AML-193 (cell line): Measurements from ENCODE around the gene HMG20B.
"Not testable (repeated sequence)": the region's sequence is repeated elsewhere in the genome, so short reads cannot be mapped to it uniquely, and the experiment has no call there.

Source experiments
- DNase-seq, 2 experiments: peaks; one replicate each; lab custom pipeline; 2025; lab: John Stamatoyannopoulos, UW

Gene HMG20B

DNA sequence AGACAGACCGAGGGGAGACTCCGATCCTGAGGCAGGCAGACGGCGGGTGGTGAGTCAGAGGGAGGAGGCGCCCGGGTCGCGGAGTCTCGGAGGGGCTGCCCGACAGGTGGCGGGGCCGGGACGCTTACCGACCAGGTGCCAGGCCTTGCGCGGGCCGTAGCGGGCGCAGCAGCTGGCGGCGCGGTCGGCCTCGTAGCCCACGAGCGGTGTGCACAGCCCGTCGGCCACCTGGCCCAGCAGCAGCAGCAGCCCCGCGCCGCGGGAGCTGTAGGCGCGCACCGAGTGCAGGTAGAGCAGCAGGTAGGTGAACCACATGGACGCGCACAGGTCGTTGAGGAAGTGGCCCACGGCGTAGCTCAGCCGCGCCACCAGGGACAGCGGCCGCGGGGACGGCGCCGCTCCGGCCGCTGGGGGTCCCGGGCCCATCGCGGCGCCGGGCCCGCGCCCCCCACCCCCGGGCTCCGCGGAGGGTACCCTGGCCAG, 15.7 kb upstream of the HMG20B start:
- DNase-seq = no peak

DNA sequence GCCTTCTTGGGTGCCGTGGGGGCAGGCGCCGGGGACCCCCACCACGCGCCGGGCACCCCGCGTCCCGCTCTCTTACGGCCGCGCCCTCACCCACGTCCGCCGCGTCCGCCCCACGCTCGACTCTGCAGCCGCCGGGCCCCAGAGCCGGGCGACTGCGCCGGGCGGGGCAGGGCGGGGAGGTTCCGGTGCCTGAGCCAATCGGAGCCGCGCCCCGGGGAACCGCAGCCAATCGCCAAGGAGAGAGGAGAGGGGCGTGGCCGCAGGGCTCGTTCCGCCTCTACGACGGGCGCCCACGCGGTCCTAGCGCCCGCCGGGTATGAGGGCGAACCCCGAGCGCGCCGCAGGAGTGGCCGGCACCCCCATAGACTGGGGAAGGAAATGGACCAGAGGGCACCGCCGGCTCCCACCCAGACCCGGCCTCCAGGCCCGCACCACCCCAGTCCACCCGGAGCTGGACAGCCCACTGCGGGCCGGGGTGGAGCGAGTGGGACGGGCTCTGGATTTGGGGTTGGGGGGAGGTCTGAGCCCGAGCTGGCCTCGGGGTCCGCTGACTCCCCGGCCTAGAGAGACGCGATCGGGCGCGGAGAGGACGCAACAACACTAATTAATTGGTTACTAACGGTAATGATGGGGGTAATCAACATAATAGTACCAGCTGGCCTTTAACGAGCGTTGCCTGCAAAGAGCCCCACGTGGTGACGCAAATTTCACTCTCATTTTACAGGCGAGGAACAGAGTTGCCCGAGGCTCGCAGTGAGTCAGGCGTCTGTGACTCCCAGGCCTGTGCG, 15.1 kb upstream of the HMG20B start, which contains the start of gene MFSD12:
TSS of gene MFSD12 (minus strand) at position 126 of the 788 bp plus-strand sequence. CDS start 183 bp downstream, outside the sequence.
- DNase-seq = peak; percentile 75 to 89

DNA sequence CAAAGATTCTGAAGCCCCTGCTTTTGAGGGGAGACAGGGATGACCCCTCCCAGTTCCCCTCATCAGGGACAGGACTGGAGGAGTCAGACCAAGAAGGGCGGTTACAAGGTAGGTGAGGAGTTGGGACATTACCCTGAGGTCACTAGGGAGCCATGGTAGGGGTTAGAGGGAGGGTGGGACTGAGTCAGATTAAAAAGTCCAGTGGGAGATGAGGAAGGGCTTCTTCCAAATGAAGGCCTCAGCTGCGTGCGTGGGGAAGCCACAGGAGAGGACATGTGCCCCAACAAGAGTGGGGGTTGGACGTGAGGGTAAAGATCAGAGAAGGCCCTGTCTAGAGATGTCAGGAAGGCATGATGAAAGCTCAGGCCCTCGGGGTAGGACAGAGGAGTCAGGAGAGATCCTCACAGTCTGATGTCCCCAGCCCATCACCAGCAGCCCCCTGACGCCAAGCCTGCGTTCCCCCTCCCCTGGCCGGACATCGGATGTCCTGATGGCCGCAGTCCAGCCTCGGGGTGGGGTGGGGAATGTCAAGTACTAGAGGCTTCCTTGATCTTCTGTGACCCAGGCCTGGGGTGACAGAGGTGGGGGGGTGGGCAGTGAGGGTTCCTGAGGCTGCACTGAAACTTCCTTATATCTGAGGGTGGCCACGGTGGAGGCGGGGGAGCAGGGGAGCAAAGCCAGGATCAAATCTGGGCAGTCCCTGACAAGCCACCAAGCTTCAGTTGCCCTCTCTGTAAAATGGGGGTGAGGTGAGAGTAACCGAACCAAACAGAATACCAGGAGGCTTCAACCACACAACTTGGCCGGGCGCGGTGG, 8.8 kb upstream of the HMG20B start:
- DNase-seq = no peak

DNA sequence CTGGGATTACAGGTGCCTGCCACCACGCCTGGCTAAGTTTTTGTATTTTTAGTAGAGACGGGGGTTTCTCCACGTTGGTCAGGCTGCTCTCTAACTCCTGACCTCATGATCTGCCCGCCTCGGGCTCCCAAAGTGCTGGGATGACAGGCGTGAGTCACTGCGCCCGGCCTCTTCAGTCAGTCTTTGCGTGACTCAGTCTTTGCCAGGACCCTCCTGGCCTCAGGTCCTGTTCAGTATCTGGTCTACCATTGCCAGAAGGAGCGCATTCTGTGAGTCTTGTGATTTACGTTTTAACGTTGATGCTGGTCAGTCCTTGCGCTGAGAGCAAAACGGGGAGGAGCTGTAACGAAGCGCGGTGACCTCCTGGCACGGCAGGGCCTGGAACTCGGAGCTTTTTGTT, 7.6 kb upstream of the HMG20B start:
- no peak for DNase-seq

DNA sequence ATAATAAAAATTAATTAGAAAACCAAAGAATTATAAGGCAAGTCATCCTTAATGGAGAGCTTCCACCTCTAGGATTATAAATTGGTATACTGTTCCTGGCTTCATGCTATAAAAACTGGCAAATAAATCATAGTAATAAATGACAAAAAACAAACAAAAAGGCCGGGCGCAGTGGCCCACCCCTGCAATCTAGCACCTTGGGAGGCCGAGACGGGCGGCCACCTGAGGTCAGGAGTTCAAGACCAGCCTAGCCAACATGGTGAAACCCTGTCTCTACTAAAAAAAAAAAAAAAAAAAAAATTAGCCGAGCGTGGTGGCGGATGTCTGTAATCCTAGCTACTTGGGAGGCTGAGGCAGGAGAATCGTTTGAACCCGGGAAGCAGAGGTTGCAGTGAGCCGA, 2.7 kb upstream of the HMG20B start:
- DNase-seq = not testable (repeated sequence)

DNA sequence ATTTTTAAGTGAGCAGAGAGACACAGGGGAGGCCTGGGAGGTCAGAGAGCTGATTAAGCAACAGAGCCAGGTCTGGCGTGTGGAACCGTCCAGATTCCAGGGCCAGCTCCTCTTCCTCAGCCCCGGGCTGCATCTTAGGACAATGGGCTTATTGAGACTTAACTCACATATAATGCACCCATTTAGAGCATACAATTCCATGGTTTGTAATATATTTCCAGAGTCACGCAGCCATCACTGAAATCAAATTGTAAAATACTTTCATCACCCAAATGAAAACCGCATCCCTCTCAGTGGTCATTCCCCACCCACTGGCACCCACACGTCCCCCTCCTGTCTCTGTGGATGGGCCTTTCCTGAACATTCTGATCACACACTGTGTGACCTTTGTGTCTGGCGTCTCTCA, 2.1 kb upstream of the HMG20B start:
- no peak for DNase-seq

DNA sequence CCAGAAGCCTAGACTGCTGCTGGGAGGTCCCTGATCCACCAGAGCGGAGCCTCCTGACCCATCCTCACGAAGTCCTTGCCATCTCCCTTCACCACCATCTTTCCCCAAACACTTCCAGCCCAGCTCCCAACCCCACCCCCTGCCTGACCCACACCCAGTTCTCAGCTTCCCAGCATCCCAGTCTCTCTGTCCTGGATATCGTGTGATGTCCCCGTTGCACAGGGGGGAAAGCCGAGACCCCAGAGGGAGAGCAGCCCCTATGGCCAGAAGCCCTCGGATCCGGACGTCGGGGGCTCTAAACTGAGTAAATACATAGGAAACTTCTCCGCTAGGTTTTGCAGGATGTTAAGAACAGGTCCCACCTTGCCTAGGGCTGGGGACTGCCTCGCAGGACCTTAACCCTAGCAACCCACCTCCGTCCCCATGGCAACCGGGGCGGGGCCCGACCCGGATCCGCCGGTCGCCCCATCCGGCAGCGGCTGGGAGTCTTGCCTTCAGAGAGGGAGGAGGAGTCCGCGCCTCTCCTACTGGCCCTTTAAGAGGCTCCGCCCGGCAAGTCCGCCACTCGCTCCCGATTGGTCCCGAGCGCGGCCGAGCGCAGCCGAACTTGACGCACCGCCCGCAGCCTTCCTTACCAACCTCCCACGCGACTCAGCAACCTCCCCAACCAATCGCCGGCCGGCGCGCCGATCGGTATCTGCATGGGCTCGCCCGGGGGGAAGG, 451 bp upstream of the HMG20B start:
- peak; percentile 97 to 98 for DNase-seq

DNA sequence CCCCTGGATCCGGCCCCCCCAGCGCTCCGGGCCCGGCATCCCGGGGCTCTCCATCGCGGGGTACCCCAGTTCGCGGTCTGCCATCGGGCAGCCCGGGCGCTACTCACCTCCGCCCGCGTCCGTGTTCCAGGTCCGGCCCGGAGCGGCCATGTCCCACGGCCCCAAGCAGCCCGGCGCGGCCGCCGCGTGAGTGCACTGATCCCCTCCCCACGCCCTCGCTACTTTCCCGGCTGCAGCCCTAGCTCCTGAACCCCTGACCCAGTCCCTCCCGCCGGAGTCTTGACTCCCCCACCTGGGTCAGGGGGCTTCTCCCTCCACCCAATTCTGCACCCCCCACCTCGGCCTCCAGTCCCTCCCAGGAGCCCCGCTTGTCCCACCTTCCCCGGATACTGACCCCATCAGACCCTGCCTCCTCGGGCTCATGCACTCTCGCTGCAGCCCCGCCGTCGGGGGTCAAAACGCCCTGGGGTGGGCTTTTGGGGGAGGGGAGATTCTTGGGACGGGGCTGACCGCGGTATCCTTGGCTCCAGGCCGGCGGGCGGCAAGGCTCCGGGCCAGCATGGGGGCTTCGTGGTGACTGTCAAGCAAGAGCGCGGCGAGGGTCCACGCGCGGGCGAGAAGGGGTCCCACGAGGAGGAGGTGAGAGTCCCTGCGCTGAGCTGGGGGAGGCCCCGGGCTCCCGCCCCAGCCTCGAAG, 566 bp downstream of the HMG20B start:
- DNase-seq = no peak

DNA sequence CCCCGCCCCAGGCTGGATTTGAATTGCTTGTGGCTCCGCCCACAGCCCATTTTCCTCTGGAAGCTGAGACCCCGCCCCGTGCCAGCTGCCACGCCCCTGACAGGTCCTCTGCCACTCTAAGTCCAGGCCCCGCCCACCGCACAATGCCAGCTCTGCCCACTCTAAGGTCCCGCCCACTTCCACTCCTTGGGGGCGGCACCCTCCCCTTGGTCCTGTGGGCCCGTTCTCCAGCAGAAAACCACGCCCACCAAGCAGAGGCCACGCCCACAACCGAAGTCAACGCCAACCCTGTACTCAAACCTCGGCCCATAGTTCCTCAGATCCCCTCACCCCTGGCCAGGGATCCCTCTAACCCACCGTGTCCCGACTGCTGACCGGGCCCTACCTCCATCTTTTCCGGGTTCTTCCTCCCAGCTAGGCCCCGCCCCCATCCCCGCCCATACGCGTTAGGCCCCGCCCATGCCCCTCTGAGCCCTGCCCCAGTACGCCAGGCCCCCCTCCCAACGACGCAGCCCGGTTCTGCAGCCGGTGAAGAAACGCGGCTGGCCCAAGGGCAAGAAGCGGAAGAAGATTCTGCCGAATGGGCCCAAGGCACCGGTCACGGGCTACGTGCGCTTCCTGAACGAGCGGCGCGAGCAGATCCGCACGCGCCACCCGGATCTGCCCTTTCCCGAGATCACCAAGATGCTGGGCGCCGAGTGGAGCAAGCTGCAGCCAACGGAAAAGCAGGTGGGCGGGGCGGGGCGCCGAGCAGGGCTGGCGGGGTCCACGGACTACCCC, 1.3 kb downstream of the HMG20B start:
- DNase-seq = peak; percentile 20 to 45

DNA sequence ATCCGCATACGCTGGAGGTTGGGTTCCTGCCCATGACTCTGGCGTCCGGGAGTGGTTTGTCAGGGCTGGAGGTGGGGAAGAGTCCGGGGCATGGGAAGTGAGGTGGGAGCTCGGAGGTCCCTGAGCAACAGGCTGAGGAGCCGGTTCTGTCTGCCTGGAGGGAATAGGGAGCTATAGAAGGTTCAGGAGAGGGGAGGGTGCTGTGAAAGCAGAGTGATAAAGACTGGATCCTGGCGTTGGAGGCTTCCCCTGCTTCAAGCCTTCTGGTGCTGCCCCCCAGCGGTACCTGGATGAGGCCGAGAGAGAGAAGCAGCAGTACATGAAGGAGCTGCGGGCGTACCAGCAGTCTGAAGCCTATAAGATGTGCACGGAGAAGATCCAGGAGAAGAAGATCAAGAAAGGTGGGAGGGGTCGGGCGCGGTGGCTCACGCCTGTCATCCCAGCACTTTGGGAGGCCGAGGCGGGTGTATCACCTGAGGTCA, 2.6 kb downstream of the HMG20B start:
- DNase-seq = no peak

DNA sequence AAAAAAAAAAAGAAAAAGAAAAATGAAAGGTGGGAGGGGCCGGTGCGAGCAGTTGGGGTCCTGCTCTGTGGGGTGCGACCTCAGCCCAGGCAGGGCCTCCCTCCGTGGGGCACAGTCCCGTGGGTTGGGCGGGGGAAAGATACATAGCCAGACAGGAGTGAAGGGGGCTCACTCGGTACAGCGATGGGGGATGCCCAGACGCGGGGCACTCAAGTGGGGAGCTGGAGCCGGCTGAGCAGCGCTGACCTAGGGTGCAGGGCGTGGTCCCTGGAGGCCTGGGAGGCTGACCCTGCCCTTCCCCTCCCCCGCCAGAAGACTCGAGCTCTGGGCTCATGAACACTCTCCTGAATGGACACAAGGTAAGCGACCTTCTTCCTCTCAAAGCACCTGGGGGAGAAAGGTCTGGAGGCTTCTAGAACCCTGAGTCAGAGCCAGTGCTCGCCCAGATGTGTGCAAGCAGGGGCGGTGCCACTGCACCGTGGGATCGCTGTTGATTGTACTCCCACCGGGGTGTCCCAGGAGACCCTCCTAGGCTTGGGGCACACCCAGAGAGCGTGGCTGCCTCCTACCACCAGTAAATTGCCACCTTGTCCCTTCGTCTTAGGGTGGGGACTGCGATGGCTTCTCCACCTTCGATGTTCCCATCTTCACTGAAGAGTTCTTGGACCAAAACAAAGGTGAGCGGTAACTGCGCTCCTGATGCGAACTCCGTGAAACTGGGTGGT, 3.4 kb downstream of the HMG20B start:
- no peak for DNase-seq

DNA sequence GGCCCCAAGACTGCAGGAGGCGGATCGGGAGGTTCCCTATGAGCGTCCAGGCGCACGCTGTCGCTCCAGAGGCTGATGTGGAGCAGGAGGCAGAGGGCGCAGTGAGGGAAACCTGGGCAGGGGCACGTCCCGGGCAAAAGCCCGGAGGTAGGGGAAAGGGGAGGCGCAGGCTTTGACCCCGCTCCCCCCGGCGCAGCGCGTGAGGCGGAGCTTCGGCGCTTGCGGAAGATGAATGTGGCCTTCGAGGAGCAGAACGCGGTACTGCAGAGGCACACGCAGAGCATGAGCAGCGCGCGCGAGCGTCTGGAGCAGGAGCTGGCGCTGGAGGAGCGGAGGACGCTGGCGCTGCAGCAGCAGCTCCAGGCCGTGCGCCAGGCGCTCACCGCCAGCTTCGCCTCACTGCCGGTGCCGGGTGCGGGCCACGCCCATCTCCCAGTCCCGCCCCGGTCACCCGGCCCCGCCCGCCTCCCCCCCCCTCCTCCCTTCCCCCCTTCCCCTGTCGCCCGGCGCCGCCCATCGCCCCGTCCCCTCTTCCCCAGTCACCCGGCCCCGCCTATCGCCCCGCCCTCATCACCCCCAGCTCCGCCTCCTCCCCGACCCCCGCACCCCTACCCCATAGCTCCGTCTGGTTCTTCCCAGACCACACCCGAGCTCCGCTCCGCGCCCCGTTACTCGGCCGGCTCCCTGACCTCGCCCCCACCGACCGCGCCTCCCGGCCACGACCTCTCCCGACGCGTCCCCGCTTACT, 4.1 kb downstream of the HMG20B start:
- no peak for DNase-seq

DNA sequence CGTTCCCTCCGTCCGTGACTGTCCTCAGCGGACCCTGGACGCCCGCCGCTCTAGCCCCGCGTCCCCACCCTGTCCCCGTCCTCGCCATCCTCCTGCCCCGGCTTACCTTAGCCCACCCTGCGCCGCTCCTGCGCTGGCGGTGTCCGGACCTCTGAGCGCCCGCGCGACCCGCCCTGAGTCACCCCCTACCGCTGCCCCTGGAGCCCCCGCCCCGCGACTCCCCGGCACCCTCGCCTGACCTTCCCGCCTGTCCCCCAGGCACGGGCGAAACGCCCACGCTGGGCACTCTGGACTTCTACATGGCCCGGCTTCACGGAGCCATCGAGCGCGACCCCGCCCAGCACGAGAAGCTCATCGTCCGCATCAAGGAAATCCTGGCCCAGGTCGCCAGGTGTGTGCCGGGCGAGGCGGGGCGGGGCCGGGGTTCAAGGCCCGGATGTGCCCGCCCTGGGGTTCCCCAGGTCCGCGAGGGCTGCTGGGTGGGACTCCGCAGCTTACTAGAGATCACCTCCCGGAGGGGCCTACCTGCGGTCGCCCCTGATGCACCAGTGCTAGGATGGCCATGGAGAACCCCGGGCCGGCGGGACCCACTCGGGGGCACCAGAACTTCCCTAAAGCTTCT, 5.1 kb downstream of the HMG20B start:
- DNase-seq = no peak

DNA sequence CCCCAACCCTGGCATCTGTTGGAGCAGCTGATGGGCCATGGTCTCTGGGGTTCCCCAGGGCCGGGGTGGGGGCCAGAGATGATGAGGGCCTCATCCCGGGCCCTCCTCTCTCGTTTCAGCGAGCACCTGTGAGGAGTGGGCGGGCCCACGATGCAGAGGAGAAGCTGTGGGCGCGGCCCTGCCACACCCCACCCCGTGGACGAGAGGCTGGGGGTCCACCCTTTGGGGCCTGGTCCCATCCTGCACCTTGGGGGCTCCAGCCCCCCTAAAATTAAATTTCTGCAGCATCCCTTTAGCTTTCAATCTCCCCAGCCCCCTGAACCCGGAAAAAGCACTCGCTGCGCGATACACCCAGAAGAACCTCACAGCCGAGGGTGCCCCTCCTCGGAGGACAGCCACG, 5.6 kb downstream of the HMG20B start:
- no peak for DNase-seq

DNA sequence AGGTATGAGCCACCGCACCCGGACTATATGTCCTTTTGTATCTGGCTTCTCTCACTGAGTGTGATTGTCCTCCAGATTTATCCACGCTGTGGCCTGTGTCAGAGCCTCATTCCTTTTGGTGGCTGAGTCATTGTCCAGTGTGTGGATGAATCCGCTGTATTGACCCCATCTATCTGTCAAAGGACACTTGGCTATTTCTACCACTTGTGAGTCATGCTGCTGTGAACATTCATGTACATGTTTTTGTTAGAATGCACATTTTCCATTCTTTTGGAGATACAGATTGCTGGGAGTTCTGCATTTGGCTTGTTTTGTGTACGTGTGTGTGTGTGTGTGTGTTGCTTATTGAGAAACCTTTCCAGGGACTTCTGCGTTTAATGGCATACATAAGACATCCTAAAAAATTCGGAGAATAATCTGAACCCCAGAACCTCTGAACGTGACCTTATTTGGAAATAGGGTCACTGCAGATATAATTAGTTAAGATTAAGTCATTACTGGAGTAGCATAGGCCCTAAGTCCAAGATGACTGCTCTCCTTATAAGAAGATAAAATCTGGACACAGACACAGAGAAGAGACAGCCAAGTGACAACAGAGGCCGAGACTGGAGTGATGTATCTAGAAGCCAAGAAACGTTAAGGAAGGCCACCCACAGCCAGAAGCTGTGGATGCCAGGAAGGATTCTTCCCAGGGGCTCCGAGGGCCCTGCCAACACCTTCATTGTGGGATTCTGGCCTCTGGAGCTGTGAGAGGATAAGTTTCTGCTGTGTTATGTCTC, 7.6 kb downstream of the HMG20B start:
- no peak for DNase-seq

DNA sequence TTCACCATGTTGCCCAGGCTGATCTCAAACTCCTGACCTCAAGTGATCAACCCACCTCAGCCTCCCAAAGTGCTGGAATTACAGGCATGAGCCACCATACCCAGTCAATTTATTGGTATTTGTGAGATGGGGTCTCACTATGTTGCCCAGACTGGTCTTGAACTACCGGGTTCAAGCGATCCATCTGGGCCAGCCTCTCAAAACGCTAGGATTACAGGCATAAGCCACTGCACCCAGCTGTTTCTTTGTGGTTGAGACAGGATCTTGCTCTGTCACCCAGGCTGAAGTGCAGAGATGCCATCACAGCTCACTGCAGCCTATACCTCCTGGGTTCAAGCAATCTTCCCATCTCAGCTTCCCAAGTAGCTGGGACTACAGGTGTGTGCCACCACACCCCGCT, 9.0 kb downstream of the HMG20B start:
- not testable (repeated sequence) for DNase-seq

DNA sequence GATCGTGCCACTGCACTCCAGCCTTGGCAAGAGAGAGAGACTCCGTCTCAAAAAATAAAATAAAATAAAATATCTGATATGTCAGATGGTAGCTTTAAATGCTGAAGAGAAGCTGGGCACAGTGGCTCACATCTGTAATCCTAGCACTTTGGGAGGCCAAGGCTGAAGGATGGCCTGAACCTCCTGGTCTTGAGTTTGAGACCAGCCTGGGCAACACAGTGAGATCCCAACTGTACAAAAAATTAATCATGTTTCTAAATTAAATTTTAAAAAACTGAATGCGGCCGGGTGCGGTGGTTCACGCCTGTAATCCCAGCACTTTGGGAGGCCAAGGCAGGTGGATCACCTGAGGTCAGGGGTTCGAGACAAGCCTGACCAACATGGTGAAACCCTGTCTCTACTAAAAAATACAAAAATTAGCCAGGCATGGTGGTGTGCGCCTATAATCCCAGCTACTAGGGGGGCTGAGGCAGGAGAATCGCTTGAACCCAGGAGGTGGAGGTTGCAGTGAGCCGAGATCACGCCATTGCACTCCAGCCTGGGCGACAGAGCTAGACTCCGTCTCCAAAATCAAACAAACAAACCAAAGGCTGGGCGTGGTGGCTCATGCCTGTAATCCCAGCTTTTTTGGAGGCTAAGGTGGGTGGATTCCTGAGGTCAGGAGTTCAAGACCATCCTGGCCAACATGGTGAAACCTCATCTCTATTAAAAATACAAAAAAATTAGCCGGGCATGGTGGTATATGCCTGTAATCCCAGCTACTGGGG, 11.5 kb downstream of the HMG20B start:
- not testable (repeated sequence) for DNase-seq
